ENCODE measurements around the gene EPG5. TPM values are rescaled to one million over a fixed set of nuclear protein-coding genes. Genes with fewer than 3 reads are reported as not detected.
"Not testable (repeated sequence)": the region's sequence is repeated elsewhere in the genome, so short reads cannot be mapped to it uniquely, and the experiment has no call there.

The EPG5 gene
- total RNA-seq, 1 donor from 2014 or later: 38.3 TPM

DNA sequence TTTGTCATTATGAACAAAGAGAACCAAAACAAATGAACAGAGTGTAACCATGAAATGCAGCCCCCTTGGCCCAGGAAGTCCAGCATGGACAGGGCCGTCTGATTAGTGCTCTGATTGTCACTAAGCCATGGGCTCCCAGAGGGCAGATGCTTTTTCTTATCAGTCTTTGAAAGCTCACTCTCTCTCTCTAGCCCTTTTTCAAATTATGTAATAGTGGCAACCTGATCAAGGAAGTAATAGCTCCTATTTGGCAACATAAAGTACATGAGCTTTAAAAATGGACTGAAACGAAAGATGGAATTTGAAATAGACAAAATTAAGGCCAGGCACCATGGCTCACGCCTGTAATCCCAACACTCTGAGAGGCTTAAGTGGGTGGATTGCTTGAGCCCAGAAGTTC lies 32.4 kb upstream of the EPG5 start:
- H3K27ac Mint-ChIP-seq: no peak overlapping the region
- POLR2A ChIA-PET: no interaction called here
- H3K4me3 Mint-ChIP-seq: no peak overlapping the region

DNA sequence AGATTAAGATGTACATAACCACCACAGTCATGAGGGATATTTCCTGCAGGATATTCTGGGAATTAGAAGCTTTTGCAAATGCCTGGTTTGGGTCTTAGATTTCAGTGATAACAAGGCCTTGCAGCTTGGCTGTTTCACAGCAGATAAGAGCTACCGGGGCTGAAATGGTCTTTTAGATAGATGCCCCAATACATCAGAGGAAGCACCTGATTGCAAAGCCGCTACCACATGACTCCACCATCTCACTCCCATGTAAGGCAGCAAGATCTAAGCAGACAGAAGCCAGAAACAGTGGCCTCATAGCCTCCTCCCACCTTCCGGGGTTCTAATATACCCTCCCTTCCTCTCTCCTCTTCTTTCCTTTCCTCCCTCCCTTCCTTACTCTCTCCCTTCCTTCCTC lies 31.1 kb upstream of the EPG5 start:
- intact Hi-C loops (cut with micrococcal nuclease): no loop called here
- TF ChIP-seq CTCF (IDR thresholded peaks at IDR 0.05): no peak
- Mint-ChIP-seq H3K27ac (no peak overlapping the region), H3K27me3 (no peaks in the 10 kb centered on the region), H3K4me3 (no peak overlapping the region), H3K4me1 (peaks cover 3% of the 10 kb centered on the region), H3K36me3 (ENCODE audit: low read depth) (no peaks in the 10 kb centered on the region), H3K9me3 (peaks cover 15% of the 10 kb centered on the region)
- ATAC-seq (ENCODE audit: low read depth) (no peak), DNase-seq (no peak)
- ChIA-PET CTCF (no interaction called here), POLR2A (no interaction called here)

More for the DNA sequence above, 32.4 kb upstream of the EPG5 start:
- Mint-ChIP-seq H3K27me3 (no peaks in the 10 kb centered on the region), H3K4me1 (peaks cover 3% of the 10 kb centered on the region), H3K36me3 (ENCODE audit: low read depth) (no peaks in the 10 kb centered on the region), H3K9me3 (peaks cover 15% of the 10 kb centered on the region)
- no peak for TF ChIP-seq CTCF (IDR thresholded peaks at IDR 0.05)
- intact Hi-C loops (cut with micrococcal nuclease): no loop called here
- CTCF ChIA-PET: interaction anchor here (0.6 kb wide), 1 partner anchor 25 kb away, joined by 6 read pairs; no protein-coding TSS in a partner anchor
- DNase-seq: no peak
- no peak for ATAC-seq (ENCODE audit: low read depth)

GRCh38 chr18:45997700-45998151 lies 30.6 kb upstream of the EPG5 start:
- no peak overlapping the region for H3K27ac Mint-ChIP-seq
- H3K4me3 Mint-ChIP-seq: no peak overlapping the region
- peaks cover 13% of the 10 kb centered on the region for H3K9me3 Mint-ChIP-seq
- no peaks in the 10 kb centered on the region for H3K36me3 Mint-ChIP-seq (ENCODE audit: low read depth)
- DNase-seq (no peak), ATAC-seq (ENCODE audit: low read depth) (no peak)
- peaks cover 3% of the 10 kb centered on the region for H3K4me1 Mint-ChIP-seq
- H3K27me3 Mint-ChIP-seq: no peaks in the 10 kb centered on the region
- ChIA-PET CTCF (no interaction called here), POLR2A (no interaction called here)
- no peak for TF ChIP-seq CTCF (IDR thresholded peaks at IDR 0.05)
- intact Hi-C loops (cut with micrococcal nuclease): no loop called here

DNA sequence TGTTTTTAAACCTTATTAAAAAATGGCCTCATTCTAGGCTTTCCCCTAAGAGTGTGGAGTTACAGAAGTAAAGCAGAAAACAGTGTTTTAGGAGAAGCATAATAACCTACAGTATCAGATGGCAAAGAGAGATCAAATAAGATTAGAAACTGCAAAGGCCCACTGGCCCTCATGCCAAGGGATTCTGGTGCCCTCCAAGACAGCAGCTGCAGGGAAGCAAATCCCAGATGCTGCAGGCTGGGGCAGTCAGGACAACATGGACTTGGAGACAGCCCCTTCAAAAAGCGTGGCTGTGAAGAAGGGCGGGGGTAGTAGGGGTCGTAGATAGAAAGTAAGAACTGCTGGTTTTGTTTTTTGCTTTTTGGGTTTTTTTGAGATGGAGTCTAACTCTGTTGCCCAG lies 28.3 kb upstream of the EPG5 start:
- no peaks in the 10 kb centered on the region for H3K36me3 Mint-ChIP-seq (ENCODE audit: low read depth)
- no peaks in the 10 kb centered on the region for H3K9me3 Mint-ChIP-seq
- TF ChIP-seq CTCF (IDR thresholded peaks at IDR 0.05): no peak
- ChIA-PET POLR2A (no interaction called here), CTCF (no interaction called here)
- no peak overlapping the region for H3K4me3 Mint-ChIP-seq
- peaks cover 3% of the 10 kb centered on the region for H3K4me1 Mint-ChIP-seq
- H3K27me3 Mint-ChIP-seq: no peaks in the 10 kb centered on the region
- ATAC-seq (ENCODE audit: low read depth): no peak
- no peak for DNase-seq
- intact Hi-C loops (cut with micrococcal nuclease): no loop called here
- no peak overlapping the region for H3K27ac Mint-ChIP-seq

- DNase-seq (no peak), ATAC-seq (ENCODE audit: low read depth) (no peak)
- Mint-ChIP-seq H3K9me3 (peaks cover 3% of the 10 kb centered on the region), H3K4me3 (no peak overlapping the region), H3K4me1 (peaks cover 3% of the 10 kb centered on the region), H3K27ac (no peak overlapping the region), H3K27me3 (peaks cover 2% of the 10 kb centered on the region), H3K36me3 (ENCODE audit: low read depth) (no peaks in the 10 kb centered on the region)
- POLR2A ChIA-PET: no interaction called here
- CTCF ChIA-PET: no interaction called here
- TF ChIP-seq CTCF (IDR thresholded peaks at IDR 0.05): no peak
- intact Hi-C loops (cut with micrococcal nuclease): no loop called here
Observed at GRCh38 chr18:45993438-45993837, 26.3 kb upstream of the EPG5 start.

DNA sequence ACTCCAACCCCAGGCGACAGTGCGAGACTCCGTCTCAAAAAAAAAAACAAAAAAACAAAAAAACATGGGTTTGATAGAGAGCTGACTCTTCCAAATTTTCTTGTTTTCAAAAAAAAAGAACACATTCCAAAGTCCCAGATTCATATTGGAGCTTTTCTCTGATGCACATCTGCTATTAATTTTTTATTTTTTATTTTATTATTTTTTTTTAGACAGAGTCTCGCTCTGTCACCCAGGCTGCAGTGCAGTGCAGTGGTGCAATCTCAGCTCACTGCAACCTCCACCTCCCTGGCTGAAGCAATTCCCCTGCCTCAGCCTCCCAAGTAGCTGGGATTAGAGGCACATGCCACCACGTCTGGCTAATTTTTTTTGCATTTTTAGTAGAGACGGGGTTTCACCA lies 25.4 kb upstream of the EPG5 start:
- DNase-seq; H3K27ac Mint-ChIP-seq; ATAC-seq (ENCODE audit: low read depth); H3K4me3 Mint-ChIP-seq; H3K36me3 Mint-ChIP-seq (ENCODE audit: low read depth); H3K27me3 Mint-ChIP-seq; intact Hi-C loops (cut with micrococcal nuclease); POLR2A ChIA-PET; CTCF ChIA-PET; H3K9me3 Mint-ChIP-seq; H3K4me1 Mint-ChIP-seq: not testable (repeated sequence)

Data from activated B cell treated with CpG ODN at 0.5 μM for 24 hours (primary cell).